ENCODE results near the gene HERPUD2.
"Not testable (repeated sequence)": the region's sequence is repeated elsewhere in the genome, so short reads cannot be mapped to it uniquely, and the experiment has no call there.

Gene HERPUD2

GRCh38 chr7:35599061-35599460 is 95.9 kb downstream of the HERPUD2 start:
- no peak for DNase-seq

- DNase-seq, result no peak
Observed at GRCh38 chr7:35596061-35596460, 98.9 kb downstream of the HERPUD2 start.

GRCh38 chr7:35593899-35594298 is 101.0 kb downstream of the HERPUD2 start:
- no peak for DNase-seq

- DNase-seq, result no peak
Observed at GRCh38 chr7:35588647-35589046, 106.3 kb downstream of the HERPUD2 start.

- no peak for DNase-seq
Observed at GRCh38 chr7:35584990-35585389, 109.9 kb downstream of the HERPUD2 start.

DNA sequence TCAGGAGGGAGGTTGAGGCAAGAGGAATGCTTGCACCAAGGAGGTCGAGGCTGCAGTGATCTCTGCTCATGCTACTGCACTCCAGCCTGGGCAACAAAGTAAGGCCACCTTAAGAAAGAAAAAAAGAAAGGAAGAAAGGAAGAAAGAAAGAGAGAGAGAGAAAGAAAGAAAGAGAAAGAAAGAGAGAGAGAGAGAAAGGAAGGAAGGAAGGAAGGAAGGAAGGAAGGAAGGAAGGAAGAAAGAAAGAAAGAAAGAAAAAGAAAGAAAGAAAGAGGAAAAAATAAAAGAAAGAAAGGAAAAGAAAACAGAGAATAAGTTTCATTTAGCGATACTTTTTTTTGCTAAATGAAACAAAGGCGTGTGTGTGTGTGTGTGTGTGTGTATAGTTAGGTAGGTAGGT is 110.4 kb downstream of the HERPUD2 start:
- DNase-seq, result not testable (repeated sequence)
